Right renal pelvis (tissue), 4 donors: ENCODE data around the gene BCO2. TPM values are rescaled to one million over a fixed set of nuclear protein-coding genes. Genes with fewer than 3 reads are reported as not detected.
"Not testable (repeated sequence)": the region's sequence is repeated elsewhere in the genome, so short reads cannot be mapped to it uniquely, and the experiment has no call there.

ENCODE experiments used
- DNase-seq, 4 donors: peaks; one replicate each; pipeline ENCODE4 v3.0.0-alpha.2; 2013; ENCODE audit warnings: low read depth in 4 of 4, low spot score in 3 of 4, missing footprints in 1 of 4
- polyA plus RNA-seq, 4 donors: library from polyadenylated mRNA; unstranded; fragments of 120-200 nt; gene quantifications; one replicate each; pipeline ENCODE4 v1.2.1, GENCODE V29; 2013; ENCODE audit not compliant: insufficient read length in 4 of 4

Gene BCO2
- polyA plus RNA-seq, 4 donors: 3.1 to 4.3 (median 3.8) TPM

GRCh38 chr11:112166562-112166961 lies 8.8 kb upstream of the BCO2 start:
- DNase-seq: no peak

GRCh38 chr11:112167145-112167544 lies 8.2 kb upstream of the BCO2 start, which contains the start of gene TEX12:
Gene TEX12 (plus strand): TSS chr11:112167372. CDS start chr11:112169269, 1,897 bp downstream.
- DNase-seq: no peak

GRCh38 chr11:112172362-112172994 lies 2.8 kb upstream of the BCO2 start:
- DNase-seq: no peak

GRCh38 chr11:112173152-112173551 lies 2.2 kb upstream of the BCO2 start:
- DNase-seq: no peak

GRCh38 chr11:112175599-112175952 lies 264 bp downstream of the BCO2 start:
- DNase-seq: no peak

- DNase-seq: no peak
These were observed 765 bp downstream of the BCO2 start for GRCh38 chr11:112176077-112176476.

- DNase-seq: no peak
These were observed 2.3 kb downstream of the BCO2 start for GRCh38 chr11:112177589-112177988.

GRCh38 chr11:112178428-112178827 lies 3.1 kb downstream of the BCO2 start:
- no peak for DNase-seq

GRCh38 chr11:112178936-112179335 lies 3.6 kb downstream of the BCO2 start:
- DNase-seq: no peak

GRCh38 chr11:112179601-112180000 lies 4.3 kb downstream of the BCO2 start:
- DNase-seq: no peak

GRCh38 chr11:112182867-112183266 lies 7.6 kb downstream of the BCO2 start:
- no peak for DNase-seq

- DNase-seq: no peak
These were observed 10.6 kb downstream of the BCO2 start for GRCh38 chr11:112185883-112186282.

- DNase-seq: no peak
These were observed 11.0 kb downstream of the BCO2 start for GRCh38 chr11:112186304-112186703.

- DNase-seq: not testable (repeated sequence)
These were observed 19.8 kb downstream of the BCO2 start for GRCh38 chr11:112195113-112195512.

- DNase-seq: no peak
These were observed 20.6 kb downstream of the BCO2 start for GRCh38 chr11:112195951-112196351.

- DNase-seq: no peak
These were observed 21.3 kb downstream of the BCO2 start for GRCh38 chr11:112196519-112197087.

- not testable (repeated sequence) for DNase-seq
These were observed 23.8 kb downstream of the BCO2 start for GRCh38 chr11:112199101-112199500.

GRCh38 chr11:112200252-112200651 lies 24.9 kb downstream of the BCO2 start:
- no peak for DNase-seq

GRCh38 chr11:112206071-112206470 lies 30.8 kb downstream of the BCO2 start:
- DNase-seq: no peak

- DNase-seq: no peak
These were observed 35.6 kb downstream of the BCO2 start for GRCh38 chr11:112210890-112211289.

GRCh38 chr11:112211536-112211935 lies 36.2 kb downstream of the BCO2 start:
- no peak for DNase-seq

GRCh38 chr11:112212290-112212689 lies 37.0 kb downstream of the BCO2 start:
- no peak for DNase-seq

GRCh38 chr11:112212710-112213109 lies 37.4 kb downstream of the BCO2 start:
- no peak for DNase-seq
